Fibroblast of lung (primary cell): ENCODE results near the gene CROCC2.

Experiments
- CTCF ChIP-seq, 2 donors: IDR thresholded peaks in 1 of 2; conservative IDR thresholded peaks in 1 of 2; 1 replicate in 1 of 2; 2 replicates in 1 of 2; pipeline ENCODE4 v1.5.1; 2011 to 2012; ENCODE audit warnings: low read length in 2 of 2, control low read depth in 1 of 2, inconsistent platforms in 1 of 2, low read depth in 1 of 2, mild to moderate bottlenecking in 1 of 2
- EZH2 ChIP-seq: IDR thresholded peaks from 2 replicates; pipeline ENCODE4 v1.5.1; 2012; ENCODE audit warnings: low read length, control low read depth, mild to moderate bottlenecking; ENCODE audit errors: missing control alignments

GRCh38 chr2:240932001-240932723 is 26.0 kb downstream of the CROCC2 start:
- TF ChIP-seq CTCF (conservative IDR thresholded peaks at IDR 0.05 in 1 of 2, IDR thresholded peaks at IDR 0.05 in 1 of 2; ENCODE audit: low read depth in 1 of 2, low read length in 2 of 2) = no peak
- TF ChIP-seq EZH2 = no peak
